Thyroid gland (tissue), 4 donors: Measurements from ENCODE around the gene SRRM2.

Experiments used
- POLR2A ChIP-seq, 2 donors: fragments of 450-650 bp; IDR thresholded peaks; one replicate each; pipeline ENCODE4 v1.6.1; 2017; ENCODE audit warnings: antibody characterized with exemption in 2 of 2, mild to moderate bottlenecking in 2 of 2, moderate library complexity in 1 of 2
- TF ChIP-seq, protein P1 (sequence below), 6 experiments: fragments of 200-600 bp in 3 of 6; fragments of 450-650 bp in 3 of 6; sonication (generic) in 3 of 6; IDR thresholded peaks; one replicate each; pipeline ENCODE4 v1.5.1; 2016 to 2019; ENCODE audit warnings: antibody characterized with exemption in 6 of 6, mild to moderate bottlenecking in 2 of 6, inconsistent platforms in 1 of 6, moderate library complexity in 1 of 6

DNA sequence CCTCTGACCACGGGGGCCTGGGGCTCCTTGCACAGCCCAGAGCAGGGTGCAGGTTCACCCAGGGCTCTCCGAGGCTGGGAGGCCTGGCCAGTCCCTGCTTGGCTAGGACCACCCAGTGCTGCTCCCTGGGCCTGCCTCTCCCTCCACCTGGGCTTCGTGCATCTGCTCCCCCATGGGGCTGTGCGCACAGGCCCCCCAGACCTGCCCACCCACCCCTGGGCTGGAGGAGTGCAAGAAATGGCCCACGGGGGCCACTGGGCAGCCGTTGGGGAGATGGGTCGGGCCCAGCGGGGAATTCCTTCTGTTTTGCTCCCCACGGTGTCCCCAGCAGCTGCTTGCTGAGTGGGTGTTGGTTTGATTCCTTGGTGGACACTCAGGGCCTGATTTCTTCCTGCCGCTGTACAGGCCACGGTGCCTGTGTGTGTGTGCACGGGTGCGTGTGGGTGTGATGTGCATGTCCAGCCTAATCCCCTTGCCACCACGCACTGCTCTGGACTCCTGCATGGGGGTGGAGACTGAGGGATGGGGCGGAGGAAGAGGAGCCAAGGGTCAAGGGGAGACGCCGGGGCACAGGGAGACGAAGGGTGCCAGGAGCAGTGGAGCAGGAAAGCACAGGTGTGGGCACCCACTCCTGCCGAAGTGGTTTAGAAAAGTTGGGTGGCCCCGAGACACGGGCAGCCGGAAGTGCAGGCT lies 40.9 kb upstream of the SRRM2 start:
- TF ChIP-seq, protein P1, sequence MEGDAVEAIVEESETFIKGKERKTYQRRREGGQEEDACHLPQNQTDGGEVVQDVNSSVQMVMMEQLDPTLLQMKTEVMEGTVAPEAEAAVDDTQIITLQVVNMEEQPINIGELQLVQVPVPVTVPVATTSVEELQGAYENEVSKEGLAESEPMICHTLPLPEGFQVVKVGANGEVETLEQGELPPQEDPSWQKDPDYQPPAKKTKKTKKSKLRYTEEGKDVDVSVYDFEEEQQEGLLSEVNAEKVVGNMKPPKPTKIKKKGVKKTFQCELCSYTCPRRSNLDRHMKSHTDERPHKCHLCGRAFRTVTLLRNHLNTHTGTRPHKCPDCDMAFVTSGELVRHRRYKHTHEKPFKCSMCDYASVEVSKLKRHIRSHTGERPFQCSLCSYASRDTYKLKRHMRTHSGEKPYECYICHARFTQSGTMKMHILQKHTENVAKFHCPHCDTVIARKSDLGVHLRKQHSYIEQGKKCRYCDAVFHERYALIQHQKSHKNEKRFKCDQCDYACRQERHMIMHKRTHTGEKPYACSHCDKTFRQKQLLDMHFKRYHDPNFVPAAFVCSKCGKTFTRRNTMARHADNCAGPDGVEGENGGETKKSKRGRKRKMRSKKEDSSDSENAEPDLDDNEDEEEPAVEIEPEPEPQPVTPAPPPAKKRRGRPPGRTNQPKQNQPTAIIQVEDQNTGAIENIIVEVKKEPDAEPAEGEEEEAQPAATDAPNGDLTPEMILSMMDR (IDR thresholded peaks at IDR 0.05): no peak
- no peak for TF ChIP-seq POLR2A (IDR thresholded peaks at IDR 0.05)
